Subcutaneous abdominal adipose tissue (tissue), 5 donors: ENCODE measurements around the gene OLFML2A.

Experiments
- H3K27ac ChIP-seq: one replicate; pipeline ENCODE4 v1.7.0; 2013; ENCODE audit warnings: low read depth, mild to moderate bottlenecking, inconsistent platforms, low read length, moderate library complexity
- H3K27me3 ChIP-seq, 5 donors: one replicate each; pipeline ENCODE4 v1.7.0; 2013; ENCODE audit warnings: low read length in 5 of 5, inconsistent platforms in 1 of 5; ENCODE audit not compliant: control insufficient read depth in 5 of 5, insufficient read depth in 4 of 5
- H3K36me3 ChIP-seq, 5 donors: one replicate each; pipeline ENCODE4 v1.7.0; 2013; ENCODE audit warnings: low read length in 5 of 5; ENCODE audit not compliant: control insufficient read depth in 5 of 5, insufficient read depth in 5 of 5
- H3K4me1 ChIP-seq, 5 donors: one replicate each; pipeline ENCODE4 v1.7.0; 2013; ENCODE audit warnings: low read length in 5 of 5, mild to moderate bottlenecking in 3 of 5, moderate library complexity in 1 of 5; ENCODE audit not compliant: control insufficient read depth in 5 of 5, insufficient read depth in 5 of 5
- H3K4me3 ChIP-seq, 5 donors: one replicate each; pipeline ENCODE4 v1.7.0; 2013; ENCODE audit warnings: low read length in 5 of 5, low read depth in 1 of 5
- H3K9ac ChIP-seq, 5 donors: one replicate each; pipeline ENCODE4 v1.7.0; 2013; ENCODE audit warnings: low read length in 5 of 5, mild to moderate bottlenecking in 4 of 5, moderate library complexity in 3 of 5
- H3K9me3 ChIP-seq, 5 donors: one replicate each; pipeline ENCODE4 v1.7.0; 2013; ENCODE audit warnings: low read length in 5 of 5; ENCODE audit not compliant: control insufficient read depth in 5 of 5
- donor health status: healthy.
- donor health status: healthy.
- donor health status: healthy.
- donor health status: healthy.
- donor health status: healthy.

The OLFML2A gene

GRCh38 chr9:124793015-124793541 is 16.1 kb downstream of the OLFML2A start:
- Histone ChIP-seq H3K36me3 (peaks cover 0 to 6% (median 2%) of the 10 kb centered on the region in 5 donors), H3K27ac (no peak overlapping the region), H3K9me3 (no peaks in the 10 kb centered on the region), H3K9ac (peak overlapping the region in 1 of 5 donors; percentile 0), H3K27me3 (peaks cover 0 to 6% (median 3%) of the 10 kb centered on the region in 5 donors), H3K4me3 (no peak overlapping the region), H3K4me1 (peaks cover 4 to 59% (median 14%) of the 10 kb centered on the region in 5 donors)

DNA sequence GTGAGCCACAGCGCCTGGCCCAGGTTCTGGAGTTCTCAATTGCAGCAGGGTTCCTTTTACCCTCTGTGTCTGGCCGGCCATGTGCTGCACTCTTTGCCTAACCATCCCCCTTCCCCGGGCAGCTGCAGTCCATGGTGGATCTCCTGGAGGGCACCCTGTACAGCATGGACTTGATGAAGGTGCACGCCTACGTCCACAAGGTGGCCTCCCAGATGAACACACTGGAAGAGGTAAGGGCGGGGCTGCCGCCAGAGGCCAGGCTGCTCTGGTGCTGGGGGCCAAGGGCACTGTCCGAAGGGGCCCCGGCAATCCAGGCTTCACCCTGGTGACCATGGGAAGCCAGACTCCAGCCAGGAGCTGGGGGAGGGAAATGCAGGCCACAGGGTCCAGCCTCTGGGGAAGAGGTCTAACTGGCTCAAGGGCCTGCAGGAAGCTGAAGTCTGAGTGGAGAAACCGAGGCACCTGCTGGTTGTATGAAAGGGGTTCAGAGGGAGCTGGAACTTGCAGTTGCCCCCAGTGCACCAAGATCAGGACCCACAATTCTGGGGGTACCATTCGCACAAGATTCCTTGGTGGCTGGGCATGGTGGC is 18.1 kb downstream of the OLFML2A start:
- no peak overlapping the region for H3K9ac ChIP-seq
- H3K4me3 ChIP-seq = no peak overlapping the region
- no peaks in the 10 kb centered on the region for H3K9me3 ChIP-seq
- H3K36me3 ChIP-seq = peaks cover 0 to 3% (median 0%) of the 10 kb centered on the region in 5 donors
- peaks cover 4 to 73% (median 21%) of the 10 kb centered on the region in 5 donors for H3K4me1 ChIP-seq
- H3K27me3 ChIP-seq = peaks cover 0 to 6% (median 3%) of the 10 kb centered on the region in 5 donors
- no peak overlapping the region for H3K27ac ChIP-seq

DNA sequence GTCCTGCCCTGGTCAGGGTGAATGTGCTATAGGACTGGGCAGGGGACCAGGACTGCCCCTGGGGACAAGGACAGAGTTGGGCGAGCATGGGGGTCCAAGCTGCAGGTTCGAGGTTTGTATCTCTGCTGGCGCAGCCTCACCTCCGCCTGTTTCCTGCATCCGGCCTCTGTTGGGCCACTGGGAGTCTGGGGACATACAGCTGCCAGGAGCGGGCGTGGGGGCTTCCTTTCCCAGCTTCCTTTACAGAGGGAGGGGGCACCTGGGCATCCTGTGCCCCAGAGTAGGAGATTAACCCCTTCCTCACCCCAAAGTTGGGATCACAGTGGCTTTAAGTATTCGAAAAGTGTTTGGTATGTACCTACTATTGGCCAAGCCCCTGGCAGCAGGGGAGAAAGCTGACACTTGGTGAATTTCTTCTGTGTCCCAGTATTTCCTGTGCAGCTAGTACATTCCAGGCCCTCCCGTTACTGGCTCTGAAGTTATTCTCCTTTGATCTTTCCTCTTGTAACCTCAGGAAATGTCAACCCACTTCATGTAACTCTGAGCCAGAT is 19.0 kb downstream of the OLFML2A start:
- H3K4me1 ChIP-seq = peaks cover 8 to 83% (median 29%) of the 10 kb centered on the region in 5 donors
- H3K9me3 ChIP-seq = no peaks in the 10 kb centered on the region
- peaks cover 0 to 6% (median 3%) of the 10 kb centered on the region in 5 donors for H3K27me3 ChIP-seq
- H3K27ac ChIP-seq = peak overlapping the region; percentile 9
- no peaks in the 10 kb centered on the region for H3K36me3 ChIP-seq
- H3K9ac ChIP-seq = no peak overlapping the region
- peak overlapping the region in 1 of 5 donors; percentile 26 for H3K4me3 ChIP-seq

GRCh38 chr9:124797343-124798103 is 20.6 kb downstream of the OLFML2A start:
- H3K4me3 ChIP-seq = no peak overlapping the region
- peaks cover 8 to 82% (median 43%) of the 10 kb centered on the region in 5 donors for H3K4me1 ChIP-seq
- H3K27ac ChIP-seq = peak overlapping the region; percentile 39
- H3K27me3 ChIP-seq = peaks cover 0 to 4% (median 0%) of the 10 kb centered on the region in 5 donors
- H3K9ac ChIP-seq = peak overlapping the region in 1 of 5 donors; percentile 9
- no peaks in the 10 kb centered on the region for H3K9me3 ChIP-seq
- peaks cover 0 to 8% (median 0%) of the 10 kb centered on the region in 5 donors for H3K36me3 ChIP-seq

- Histone ChIP-seq H3K4me1 (peaks cover 8 to 67% (median 43%) of the 10 kb centered on the region in 5 donors), H3K9ac (no peak overlapping the region), H3K27ac (no peak overlapping the region), H3K9me3 (no peaks in the 10 kb centered on the region), H3K36me3 (peaks cover 0 to 11% (median 2%) of the 10 kb centered on the region in 5 donors), H3K27me3 (peaks cover 0 to 4% (median 0%) of the 10 kb centered on the region in 5 donors), H3K4me3 (no peak overlapping the region)
Measured at GRCh38 chr9:124799274-124800006, 22.5 kb downstream of the OLFML2A start.

DNA sequence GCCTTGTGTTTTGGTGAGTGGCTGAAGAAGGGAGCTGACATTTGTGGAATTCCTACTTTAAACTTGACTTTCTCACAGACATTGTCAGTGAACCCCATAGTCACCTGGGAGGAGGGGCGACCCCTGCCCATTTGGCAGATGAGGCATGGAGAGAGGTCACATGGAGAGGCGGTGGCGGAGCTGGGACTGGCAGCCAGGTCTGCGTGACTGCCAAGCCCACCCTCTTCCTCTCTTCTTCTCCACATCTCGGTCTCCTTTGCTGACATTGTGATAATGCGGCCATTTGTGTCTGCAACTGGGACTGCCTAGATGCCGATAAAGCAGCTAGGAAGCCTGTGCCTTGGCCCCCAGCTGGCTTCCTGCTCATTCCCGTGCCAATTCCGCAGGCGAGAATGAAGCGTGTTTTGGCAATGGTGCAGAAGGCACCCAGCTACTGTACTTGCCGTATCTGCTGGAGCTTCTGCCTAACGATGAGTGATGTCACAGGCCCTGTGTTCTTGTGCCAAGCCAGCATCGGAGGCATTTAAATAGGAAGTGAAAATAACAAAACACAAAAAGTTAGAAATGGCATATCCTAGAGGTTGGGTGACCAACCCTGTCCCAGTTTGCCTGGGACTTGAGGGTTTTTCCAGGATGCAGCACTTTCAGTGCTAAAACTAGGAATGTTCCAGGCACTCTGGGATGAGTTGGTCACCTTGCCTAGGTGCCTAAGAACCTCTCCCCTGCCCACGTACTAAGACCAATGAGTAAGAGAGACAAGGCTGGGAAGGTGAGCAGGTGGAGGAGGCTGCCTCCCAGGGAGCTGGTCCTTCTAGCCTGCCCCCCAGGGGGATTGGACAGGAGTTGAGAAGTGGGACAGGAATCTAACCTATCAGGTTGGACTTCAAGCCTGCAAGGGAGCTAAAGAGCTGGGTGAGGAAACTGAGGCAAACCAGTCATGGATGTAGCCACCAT is 23.6 kb downstream of the OLFML2A start:
- H3K36me3 ChIP-seq = peaks cover 0 to 11% (median 2%) of the 10 kb centered on the region in 5 donors
- H3K4me3 ChIP-seq = peak overlapping the region in 2 of 5 donors; percentile 17 to 53
- H3K27ac ChIP-seq = no peak overlapping the region

DNA sequence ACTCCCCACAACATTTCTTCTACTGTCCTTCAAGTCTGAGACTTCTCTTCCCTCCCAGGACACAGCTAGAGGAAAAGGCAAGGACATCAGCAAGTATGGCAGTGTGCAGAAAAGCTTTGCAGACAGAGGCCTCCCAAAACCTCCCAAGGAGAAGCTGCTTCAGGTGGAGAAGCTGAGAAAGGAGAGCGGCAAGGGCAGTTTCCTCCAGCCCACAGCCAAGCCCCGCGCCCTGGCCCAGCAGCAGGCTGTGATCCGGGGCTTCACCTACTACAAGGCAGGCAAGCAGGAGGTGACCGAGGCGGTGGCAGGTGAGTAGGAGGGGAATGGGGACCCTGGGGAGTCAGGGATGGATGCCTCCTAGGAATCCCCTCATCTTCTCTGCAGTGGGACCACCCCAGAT is 24.4 kb downstream of the OLFML2A start:
- Histone ChIP-seq H3K9ac (no peak overlapping the region), H3K4me3 (no peak overlapping the region), H3K4me1 (peaks cover 8 to 50% (median 38%) of the 10 kb centered on the region in 5 donors), H3K27ac (no peak overlapping the region), H3K36me3 (peaks cover 0 to 11% (median 2%) of the 10 kb centered on the region in 5 donors), H3K9me3 (no peaks in the 10 kb centered on the region), H3K27me3 (no peaks in the 10 kb centered on the region)

More for the DNA sequence above, 23.6 kb downstream of the OLFML2A start:
- Histone ChIP-seq H3K9ac (no peak overlapping the region), H3K27me3 (peaks cover 0 to 3% (median 0%) of the 10 kb centered on the region in 5 donors), H3K9me3 (no peaks in the 10 kb centered on the region), H3K4me1 (peaks cover 8 to 58% (median 42%) of the 10 kb centered on the region in 5 donors)

- H3K9ac ChIP-seq = no peak overlapping the region
- peaks cover 6 to 39% (median 34%) of the 10 kb centered on the region in 5 donors for H3K4me1 ChIP-seq
- H3K9me3 ChIP-seq = no peaks in the 10 kb centered on the region
- H3K27me3 ChIP-seq = no peaks in the 10 kb centered on the region
- H3K36me3 ChIP-seq = peaks cover 0 to 11% (median 2%) of the 10 kb centered on the region in 5 donors
- no peak overlapping the region for H3K27ac ChIP-seq
- no peak overlapping the region for H3K4me3 ChIP-seq
Measured at GRCh38 chr9:124802426-124802825, 25.5 kb downstream of the OLFML2A start.

DNA sequence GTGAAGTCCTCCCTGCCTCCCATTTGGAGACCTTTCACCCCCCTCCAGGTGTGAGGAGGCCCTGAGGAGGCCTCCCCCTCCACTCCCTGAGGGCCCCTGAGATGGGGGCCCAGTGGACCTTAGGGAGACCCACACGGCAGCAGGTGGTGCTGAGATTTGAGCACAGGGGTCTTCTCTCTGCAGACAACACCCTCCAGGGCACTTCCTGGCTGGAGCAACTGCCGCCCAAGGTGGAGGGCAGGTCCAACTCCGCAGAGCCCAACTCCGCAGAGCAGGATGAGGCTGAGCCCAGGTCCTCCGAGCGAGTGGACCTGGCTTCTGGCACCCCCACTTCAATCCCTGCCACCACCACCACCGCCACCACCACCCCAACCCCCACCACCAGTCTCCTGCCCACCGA is 27.0 kb downstream of the OLFML2A start:
- Histone ChIP-seq H3K9ac (no peak overlapping the region), H3K4me3 (no peak overlapping the region), H3K27me3 (no peaks in the 10 kb centered on the region), H3K9me3 (no peaks in the 10 kb centered on the region), H3K27ac (no peak overlapping the region), H3K36me3 (peaks cover 0 to 14% (median 2%) of the 10 kb centered on the region in 5 donors), H3K4me1 (peaks cover 2 to 30% (median 26%) of the 10 kb centered on the region in 5 donors)
